Fibroblast of villous mesenchyme (primary cell): Measurements from ENCODE around the gene RIPK3. TPM values are rescaled to one million over a fixed set of nuclear protein-coding genes. Genes with fewer than 3 reads are reported as not detected.

Experiments used
- DNase-seq: peaks from one replicate; pipeline ENCODE4 v3.0.0-alpha.2; 2010; ENCODE audit warnings: low read depth
- H3K4me3 ChIP-seq: 2 replicates; pipeline ENCODE4 v1.5.1; 2011; ENCODE audit warnings: low read depth, mild to moderate bottlenecking, low read length
- total RNA-seq: library from RNA; depleted of rRNA; stranded (reverse); fragments of >200 nt; gene quantifications from 2 replicates; pipeline ENCODE4 v1.2.3, GENCODE V29; 2012
- TF ChIP-seq, protein P1 (sequence below): IDR thresholded peaks from 2 replicates; pipeline ENCODE4 v1.5.1; 2012; ENCODE audit warnings: low read depth, mild to moderate bottlenecking, low read length; ENCODE audit not compliant: insufficient read depth

RIPK3 gene
- total RNA-seq, 1 donor = 3.9 TPM

DNA sequence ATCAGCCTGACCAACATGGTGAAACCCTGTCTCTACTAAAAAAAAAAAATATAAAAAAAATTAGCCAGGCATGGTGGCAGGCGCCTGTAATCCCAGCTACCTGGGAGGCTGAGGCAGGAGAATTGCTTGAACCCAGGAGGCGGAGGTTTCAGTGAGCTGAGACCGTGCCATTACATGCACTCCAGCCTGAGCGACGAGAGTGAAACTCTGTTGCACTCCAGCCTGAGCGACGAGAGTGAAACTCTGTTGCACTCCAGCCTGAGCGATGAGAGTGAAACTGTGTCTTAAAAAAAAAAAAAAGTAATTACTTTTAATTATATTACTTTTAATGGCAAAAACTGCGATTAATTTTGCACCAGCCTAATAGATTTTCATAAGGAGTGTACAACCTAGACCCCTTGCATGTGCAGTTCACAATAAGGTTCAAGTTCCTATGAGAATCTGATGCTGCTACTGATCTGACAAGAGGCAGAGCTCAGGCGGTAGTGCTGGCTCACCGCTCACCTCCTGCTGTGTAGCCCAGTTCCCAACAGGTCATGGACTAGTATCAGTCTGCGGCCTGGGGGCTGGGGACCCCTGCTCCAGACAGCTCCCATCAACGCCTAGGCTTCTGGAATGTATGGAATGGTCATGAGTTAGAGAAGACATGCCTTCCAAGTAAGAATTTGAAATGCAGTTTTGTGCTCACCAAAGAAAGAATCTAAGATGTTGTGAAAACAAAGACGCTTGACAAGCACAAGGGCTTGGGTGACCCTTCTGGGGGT, 18.4 kb downstream of the RIPK3 start:
- TF ChIP-seq, protein P1, sequence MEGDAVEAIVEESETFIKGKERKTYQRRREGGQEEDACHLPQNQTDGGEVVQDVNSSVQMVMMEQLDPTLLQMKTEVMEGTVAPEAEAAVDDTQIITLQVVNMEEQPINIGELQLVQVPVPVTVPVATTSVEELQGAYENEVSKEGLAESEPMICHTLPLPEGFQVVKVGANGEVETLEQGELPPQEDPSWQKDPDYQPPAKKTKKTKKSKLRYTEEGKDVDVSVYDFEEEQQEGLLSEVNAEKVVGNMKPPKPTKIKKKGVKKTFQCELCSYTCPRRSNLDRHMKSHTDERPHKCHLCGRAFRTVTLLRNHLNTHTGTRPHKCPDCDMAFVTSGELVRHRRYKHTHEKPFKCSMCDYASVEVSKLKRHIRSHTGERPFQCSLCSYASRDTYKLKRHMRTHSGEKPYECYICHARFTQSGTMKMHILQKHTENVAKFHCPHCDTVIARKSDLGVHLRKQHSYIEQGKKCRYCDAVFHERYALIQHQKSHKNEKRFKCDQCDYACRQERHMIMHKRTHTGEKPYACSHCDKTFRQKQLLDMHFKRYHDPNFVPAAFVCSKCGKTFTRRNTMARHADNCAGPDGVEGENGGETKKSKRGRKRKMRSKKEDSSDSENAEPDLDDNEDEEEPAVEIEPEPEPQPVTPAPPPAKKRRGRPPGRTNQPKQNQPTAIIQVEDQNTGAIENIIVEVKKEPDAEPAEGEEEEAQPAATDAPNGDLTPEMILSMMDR = no peak
- H3K4me3 ChIP-seq = no peak overlapping the region
- DNase-seq = no peak

DNA sequence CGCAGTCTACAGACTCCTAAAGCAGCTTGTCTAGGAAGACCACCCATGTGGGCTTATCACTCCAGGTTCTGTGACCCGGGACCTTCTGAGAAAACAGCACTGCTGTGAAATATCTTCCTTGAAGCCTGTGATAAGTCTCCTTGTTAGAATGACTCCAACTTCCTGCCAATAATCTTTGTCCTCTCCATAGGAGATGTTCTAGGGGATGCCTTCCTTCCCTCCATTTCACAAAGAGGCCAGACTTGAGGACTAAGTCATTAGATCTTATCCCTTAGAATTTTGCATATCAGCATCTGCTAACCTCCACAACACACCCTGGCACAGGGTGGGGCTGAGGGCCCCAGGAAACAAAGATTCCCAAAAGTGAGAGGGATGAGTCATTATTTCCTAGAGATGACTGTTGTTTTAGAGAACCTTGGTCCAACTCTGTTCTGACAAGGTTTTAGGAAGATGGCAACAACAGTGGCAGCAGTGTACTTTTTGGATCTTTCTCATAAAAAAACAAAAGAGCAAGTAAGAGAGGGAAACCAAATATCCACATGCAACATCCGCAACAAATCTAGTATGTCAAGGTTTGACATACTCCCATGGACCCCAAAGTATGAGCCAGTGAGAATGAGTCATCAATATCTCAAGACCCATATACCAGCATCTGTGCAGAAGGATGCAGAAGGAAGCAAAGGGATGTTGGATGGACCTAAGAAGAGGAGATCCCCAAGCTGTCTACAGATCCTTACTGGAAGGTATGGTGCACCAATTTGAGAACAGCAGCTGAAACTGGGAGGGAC, 22.5 kb downstream of the RIPK3 start:
- H3K4me3 ChIP-seq = no peak overlapping the region
- TF ChIP-seq, protein P1 = no peak
- DNase-seq = no peak

DNA sequence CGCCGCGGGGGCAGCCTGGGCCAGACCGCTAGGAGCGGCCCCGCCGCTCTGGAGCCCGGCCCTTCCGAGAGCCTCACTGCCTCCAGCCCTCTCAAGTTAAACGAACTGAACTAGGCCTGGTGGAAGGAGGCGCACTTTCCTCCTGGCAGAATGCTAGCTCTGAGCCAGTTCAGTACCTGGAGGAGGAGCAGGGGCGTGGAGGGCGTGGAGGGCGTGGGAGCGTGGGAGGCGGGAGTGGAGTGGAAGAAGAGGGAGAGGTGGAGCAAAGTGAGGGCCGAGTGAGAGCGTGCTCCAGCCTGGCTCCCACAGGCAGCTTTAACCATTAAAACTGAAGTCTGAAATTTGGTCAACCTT, 23.2 kb downstream of the RIPK3 start:
- TF ChIP-seq, protein P1 = no peak
- DNase-seq = no peak
- H3K4me3 ChIP-seq = no peak overlapping the region

DNA sequence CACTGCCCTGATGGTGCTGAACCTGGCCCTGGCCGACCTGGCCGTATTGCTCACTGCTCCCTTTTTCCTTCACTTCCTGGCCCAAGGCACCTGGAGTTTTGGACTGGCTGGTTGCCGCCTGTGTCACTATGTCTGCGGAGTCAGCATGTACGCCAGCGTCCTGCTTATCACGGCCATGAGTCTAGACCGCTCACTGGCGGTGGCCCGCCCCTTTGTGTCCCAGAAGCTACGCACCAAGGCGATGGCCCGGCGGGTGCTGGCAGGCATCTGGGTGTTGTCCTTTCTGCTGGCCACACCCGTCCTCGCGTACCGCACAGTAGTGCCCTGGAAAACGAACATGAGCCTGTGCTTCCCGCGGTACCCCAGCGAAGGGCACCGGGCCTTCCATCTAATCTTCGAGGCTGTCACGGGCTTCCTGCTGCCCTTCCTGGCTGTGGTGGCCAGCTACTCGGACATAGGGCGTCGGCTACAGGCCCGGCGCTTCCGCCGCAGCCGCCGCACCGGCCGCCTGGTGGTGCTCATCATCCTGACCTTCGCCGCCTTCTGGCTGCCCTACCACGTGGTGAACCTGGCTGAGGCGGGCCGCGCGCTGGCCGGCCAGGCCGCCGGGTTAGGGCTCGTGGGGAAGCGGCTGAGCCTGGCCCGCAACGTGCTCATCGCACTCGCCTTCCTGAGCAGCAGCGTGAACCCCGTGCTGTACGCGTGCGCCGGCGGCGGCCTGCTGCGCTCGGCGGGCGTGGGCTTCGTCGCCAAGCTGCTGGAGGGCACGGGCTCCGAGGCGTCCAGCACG, 23.8 kb downstream of the RIPK3 start:
- DNase-seq = peak; percentile 40
- TF ChIP-seq, protein P1 = peak; percentile 11
- H3K4me3 ChIP-seq = no peak overlapping the region

DNA sequence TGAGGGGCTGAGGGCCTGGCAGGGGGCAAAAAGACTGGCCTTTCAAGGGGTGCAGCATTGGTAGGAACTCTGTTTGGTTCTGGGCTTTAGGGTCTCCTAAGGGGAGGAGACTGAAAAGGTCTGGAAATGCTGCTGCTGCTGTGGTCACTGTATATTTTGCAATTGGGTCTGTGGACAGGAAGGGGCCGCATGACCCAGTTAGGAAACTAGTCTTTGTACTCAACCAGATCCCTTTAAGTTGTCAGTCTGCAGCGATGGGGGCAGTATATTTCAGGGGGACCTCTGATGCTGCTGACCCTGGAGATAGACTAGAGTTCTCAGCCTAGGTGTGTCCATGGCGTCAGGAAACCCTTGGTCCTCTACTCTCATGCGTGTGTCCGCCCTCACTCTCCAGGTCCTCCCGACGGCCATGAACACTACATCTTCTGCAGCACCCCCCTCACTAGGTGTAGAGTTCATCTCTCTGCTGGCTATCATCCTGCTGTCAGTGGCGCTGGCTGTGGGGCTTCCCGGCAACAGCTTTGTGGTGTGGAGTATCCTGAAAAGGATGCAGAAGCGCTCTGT, 24.5 kb downstream of the RIPK3 start:
- TF ChIP-seq, protein P1 = no peak
- H3K4me3 ChIP-seq = no peak overlapping the region
- no peak for DNase-seq

DNA sequence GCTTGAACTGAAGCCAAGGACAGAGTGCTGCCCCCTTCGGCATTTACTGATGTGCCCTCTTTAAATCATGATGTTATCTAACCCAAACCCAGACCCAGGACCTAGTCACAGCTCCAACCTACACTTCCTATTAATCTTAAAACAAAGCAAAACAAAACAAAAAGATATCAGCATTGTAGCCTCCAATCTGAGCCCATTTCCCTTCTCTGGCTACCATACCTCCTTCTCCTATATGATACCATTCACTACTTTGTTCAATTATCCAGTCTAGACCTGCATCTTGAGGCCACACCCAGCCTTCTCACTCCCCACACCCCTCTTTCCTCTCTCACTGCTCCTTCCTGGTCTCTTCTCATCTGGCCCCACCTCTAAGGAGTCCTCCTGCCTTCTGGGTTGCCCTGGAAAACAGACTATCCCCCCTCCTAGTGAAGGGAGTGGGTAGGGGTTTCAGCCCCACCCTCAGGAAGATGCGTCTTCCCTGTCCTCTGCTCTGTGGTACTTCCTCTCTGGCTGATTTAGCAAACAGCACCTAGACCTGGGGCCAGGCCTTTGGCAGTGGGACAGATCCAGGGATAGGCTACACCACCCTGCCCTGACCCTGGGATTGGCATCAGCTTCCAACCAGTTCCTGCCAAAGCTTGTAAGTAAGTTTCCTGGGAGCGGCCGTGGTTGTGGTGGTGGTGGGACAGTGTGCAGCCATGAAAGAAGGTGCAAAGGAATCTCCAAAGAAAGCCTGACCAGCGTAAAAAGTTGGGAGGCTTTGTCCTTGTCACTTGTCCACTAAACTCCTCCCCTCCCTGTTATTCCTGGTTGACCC, 25.2 kb downstream of the RIPK3 start:
- H3K4me3 ChIP-seq = no peak overlapping the region
- DNase-seq = no peak
- TF ChIP-seq, protein P1 = no peak
